Fibroblast of mammary gland (primary cell): Measurements from ENCODE around the gene NBL1.

Source experiments
- DNase-seq: peaks from one replicate; pipeline ENCODE4 v3.0.0-alpha.2; 2010; ENCODE audit warnings: low read depth
- H3K4me3 ChIP-seq: 2 replicates; pipeline ENCODE4 v1.5.1; 2011; ENCODE audit warnings: low read depth, mild to moderate bottlenecking, low read length, moderate library complexity; ENCODE audit not compliant: control insufficient read depth
- CTCF ChIP-seq: conservative IDR thresholded peaks from 2 replicates; pipeline ENCODE4 v1.5.1; 2011; ENCODE audit warnings: low read depth, low read length, inconsistent platforms; ENCODE audit not compliant: control insufficient read depth, insufficient read depth

Gene NBL1

GRCh38 chr1:19615438-19615837 is 28.7 kb upstream of the NBL1 start:
- no peak for DNase-seq
- TF ChIP-seq CTCF, result no peak
- H3K4me3 ChIP-seq, result no peak overlapping the region

- H3K4me3 ChIP-seq, result no peak overlapping the region
- TF ChIP-seq CTCF, result no peak
- peak; percentile 51 for DNase-seq
These were observed 27.6 kb upstream of the NBL1 start for GRCh38 chr1:19616489-19616888.

DNA sequence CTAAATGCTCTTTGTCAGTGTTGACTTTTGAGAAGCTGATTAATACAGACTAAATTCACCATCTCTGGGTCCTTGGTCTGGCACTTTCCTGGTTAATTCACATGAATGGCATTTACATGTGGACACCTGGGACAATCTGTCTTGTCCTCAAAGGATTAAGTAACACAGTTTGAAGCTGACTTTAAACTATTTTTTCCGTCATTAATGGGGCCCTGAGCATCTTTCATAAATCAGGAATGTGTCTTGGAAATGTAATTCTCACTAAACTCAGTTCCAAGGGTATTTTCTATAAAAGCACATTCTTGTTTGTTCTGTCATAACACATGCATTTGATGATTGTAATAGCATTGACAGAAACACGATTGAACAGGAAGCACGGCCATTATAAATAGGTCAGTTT is 26.7 kb upstream of the NBL1 start:
- no peak for TF ChIP-seq CTCF
- DNase-seq, result no peak
- no peak overlapping the region for H3K4me3 ChIP-seq

DNA sequence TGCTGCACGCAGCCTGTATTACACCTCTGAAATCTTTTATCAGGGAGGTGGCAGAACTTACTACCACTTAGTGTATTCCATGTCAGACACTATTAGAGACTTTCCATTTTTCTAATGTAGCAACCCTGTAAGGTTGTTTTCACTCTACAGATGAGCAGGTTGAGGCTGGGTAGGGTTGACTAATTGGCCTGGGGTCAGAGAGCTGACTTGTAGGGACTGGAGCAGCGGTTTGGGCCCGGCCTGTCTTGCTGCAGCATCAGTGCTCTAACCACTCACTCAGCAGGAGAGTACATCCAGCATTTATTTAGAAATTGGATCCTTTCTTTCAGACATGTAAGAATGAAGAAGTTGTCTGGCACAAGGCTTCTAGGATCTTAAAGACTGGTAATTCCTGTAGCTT is 25.7 kb upstream of the NBL1 start:
- TF ChIP-seq CTCF, result no peak
- no peak overlapping the region for H3K4me3 ChIP-seq
- no peak for DNase-seq

DNA sequence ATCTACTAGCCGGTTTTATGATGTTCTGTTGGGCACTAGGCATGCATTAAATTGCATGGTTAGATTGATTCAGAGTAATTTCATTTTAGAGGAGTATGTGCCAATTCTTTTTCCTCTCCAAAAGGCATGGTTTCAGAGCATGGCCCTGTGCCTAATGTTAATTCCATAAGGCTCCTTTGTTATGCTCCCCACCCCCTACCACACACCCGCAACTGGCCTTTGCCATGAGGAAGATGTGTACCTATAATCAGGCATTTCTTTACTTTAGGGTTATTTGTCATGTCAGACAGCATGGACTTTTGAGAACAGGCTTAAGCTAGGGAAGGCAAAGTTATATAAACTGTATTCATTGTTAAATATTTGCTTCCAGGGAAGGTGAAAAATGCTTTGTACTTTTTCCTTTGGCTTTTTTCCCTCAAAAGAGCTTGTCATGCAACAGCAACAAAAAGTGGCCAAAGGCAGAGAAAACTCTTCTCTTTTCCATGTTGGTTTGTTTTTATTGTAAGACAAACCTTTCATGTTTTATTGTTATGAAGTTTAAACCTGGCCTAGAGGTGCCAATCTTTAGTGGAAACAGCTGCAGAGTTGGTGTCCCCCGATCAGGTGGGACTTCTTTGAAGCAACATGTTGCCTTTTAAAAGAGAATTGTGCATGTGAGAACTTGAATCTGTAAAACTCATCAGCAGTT is 24.3 kb upstream of the NBL1 start:
- no peak for TF ChIP-seq CTCF
- DNase-seq, result no peak
- H3K4me3 ChIP-seq, result no peak overlapping the region

GRCh38 chr1:19620786-19621185 is 23.3 kb upstream of the NBL1 start:
- DNase-seq, result peak; percentile 78
- no peak for TF ChIP-seq CTCF

More at GRCh38 chr1:19620786-19621185, 23.3 kb upstream of the NBL1 start:
- no peak overlapping the region for H3K4me3 ChIP-seq
